HUES48 (cell line): Measurements from ENCODE around the gene S100A4.

Source experiments
- H3K27ac ChIP-seq: one replicate; pipeline ENCODE4 v1.7.0; 2013; ENCODE audit warnings: low read depth, low read length, inconsistent platforms
- H3K27me3 ChIP-seq: 2 replicates; pipeline ENCODE4 v1.6.1; 2013; ENCODE audit warnings: mild to moderate bottlenecking, low read length; ENCODE audit not compliant: control insufficient read depth, insufficient read depth
- H3K36me3 ChIP-seq: 2 replicates; pipeline ENCODE4 v1.6.1; 2013; ENCODE audit warnings: low read length; ENCODE audit not compliant: control insufficient read depth, insufficient read depth
- H3K4me1 ChIP-seq: 2 replicates; pipeline ENCODE4 v1.6.1; 2013; ENCODE audit warnings: mild to moderate bottlenecking, low read length; ENCODE audit not compliant: control insufficient read depth, insufficient read depth
- H3K4me3 ChIP-seq: 2 replicates; pipeline ENCODE4 v1.5.1; 2013; ENCODE audit warnings: mild to moderate bottlenecking, low read depth, low read length
- H3K9ac ChIP-seq: 2 replicates; pipeline ENCODE4 v1.6.1; 2013; ENCODE audit warnings: mild to moderate bottlenecking, low read depth, low read length, moderate library complexity
- H3K9me3 ChIP-seq: 2 replicates; pipeline ENCODE4 v1.6.1; 2013; ENCODE audit warnings: low read length; ENCODE audit not compliant: control insufficient read depth, insufficient read depth

S100A4 gene

DNA sequence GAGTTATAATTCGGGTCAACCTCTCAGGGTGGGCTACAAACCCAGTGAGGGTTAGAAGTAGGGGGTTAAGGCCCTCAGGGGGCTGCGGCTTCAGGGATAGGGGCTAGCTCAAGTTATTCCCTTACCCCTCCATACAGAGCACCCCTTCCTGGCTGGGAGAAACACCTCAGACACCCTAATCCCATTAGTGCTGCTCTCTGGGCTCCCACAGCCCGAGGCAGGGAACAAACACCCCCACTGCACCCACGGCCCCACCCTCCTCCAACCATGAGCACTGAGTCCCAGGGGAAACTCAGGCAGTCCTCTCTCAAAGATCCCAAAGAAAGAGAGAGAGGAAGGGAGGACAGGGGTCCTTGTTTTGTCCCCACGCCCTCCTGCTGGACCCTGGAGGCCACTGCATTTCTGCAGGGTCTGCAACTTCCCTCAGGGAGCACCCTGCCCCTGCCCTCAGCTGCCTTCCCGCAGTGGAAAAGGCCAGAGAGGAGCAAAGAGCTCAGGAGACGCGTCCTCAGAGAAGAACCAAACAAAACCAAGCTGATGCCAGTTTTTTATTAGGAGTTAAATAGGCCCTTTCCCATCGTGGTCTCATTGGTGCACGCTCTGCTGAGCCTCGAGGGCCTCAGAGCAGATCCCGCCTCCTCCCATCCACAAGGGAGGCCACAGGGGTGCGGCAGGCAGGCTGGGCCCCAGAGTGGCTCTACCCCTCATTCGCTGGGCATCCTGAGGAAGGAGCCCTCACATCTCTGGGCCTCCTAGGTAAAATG, 1.4 kb upstream of the S100A4 start:
- peaks cover 30% of the 10 kb centered on the region for H3K4me1 ChIP-seq

DNA sequence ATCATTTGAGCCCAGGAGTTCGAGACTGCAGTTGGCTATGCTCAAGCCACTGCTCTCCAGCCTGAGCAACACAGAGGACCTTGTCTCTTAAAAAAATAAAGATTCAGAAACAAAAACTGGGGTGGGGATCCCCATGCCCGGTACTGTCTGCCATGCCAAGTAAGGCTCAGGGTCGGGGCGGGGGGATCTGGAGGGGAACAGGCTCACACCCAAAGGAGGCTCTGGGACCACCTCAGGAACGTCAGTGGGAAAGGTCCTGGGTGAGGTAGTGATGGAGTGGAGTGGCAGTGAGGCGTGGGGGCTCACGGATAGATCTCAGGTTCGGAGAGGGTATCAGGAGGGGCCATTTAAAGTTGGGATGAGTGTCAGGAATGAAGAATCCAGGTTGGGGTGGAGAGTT, 765 bp upstream of the S100A4 start:
- Histone ChIP-seq H3K27me3 (no peaks in the 10 kb centered on the region), H3K36me3 (no peaks in the 10 kb centered on the region), H3K27ac (no peak overlapping the region), H3K9ac (no peak overlapping the region), H3K4me3 (no peak overlapping the region), H3K4me1 (peaks cover 30% of the 10 kb centered on the region), H3K9me3 (no peaks in the 10 kb centered on the region)

More for the DNA sequence above, 1.4 kb upstream of the S100A4 start:
- no peak overlapping the region for H3K27ac ChIP-seq
- H3K9ac ChIP-seq = no peak overlapping the region
- H3K27me3 ChIP-seq = no peaks in the 10 kb centered on the region
- H3K4me3 ChIP-seq = no peak overlapping the region
- no peaks in the 10 kb centered on the region for H3K9me3 ChIP-seq
- H3K36me3 ChIP-seq = no peaks in the 10 kb centered on the region

DNA sequence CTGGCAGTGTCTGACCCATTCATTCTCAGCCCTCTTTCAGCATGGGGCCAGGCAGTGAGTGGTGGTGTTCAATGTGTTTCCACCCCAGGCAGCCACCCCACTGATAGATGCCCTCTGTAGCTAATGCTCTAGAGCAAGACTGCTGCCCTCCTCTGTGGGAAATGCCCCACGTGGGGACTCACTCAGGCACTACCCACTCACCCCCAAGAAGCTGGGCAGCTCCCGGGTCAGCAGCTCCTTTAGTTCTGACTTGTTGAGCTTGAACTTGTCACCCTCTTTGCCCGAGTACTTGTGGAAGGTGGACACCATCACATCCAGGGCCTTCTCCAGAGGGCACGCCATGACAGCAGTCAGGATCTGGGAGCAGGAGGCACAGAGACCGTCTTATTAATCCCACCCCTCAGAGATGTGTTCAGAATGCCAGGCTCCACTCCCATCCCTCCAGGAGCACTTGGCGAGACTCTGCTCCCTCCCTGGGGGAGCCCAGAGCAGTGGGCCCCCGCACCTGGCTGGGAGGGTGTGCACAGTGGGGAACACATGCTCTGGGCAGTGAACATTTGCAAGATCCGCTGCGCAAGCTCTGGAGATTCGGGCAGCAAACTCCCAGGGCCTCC, 1.0 kb downstream of the S100A4 start:
- H3K36me3 ChIP-seq = no peaks in the 10 kb centered on the region
- no peak overlapping the region for H3K4me3 ChIP-seq
- H3K27ac ChIP-seq = no peak overlapping the region
- H3K9ac ChIP-seq = no peak overlapping the region
- no peaks in the 10 kb centered on the region for H3K27me3 ChIP-seq
- no peaks in the 10 kb centered on the region for H3K9me3 ChIP-seq
- peaks cover 28% of the 10 kb centered on the region for H3K4me1 ChIP-seq

DNA sequence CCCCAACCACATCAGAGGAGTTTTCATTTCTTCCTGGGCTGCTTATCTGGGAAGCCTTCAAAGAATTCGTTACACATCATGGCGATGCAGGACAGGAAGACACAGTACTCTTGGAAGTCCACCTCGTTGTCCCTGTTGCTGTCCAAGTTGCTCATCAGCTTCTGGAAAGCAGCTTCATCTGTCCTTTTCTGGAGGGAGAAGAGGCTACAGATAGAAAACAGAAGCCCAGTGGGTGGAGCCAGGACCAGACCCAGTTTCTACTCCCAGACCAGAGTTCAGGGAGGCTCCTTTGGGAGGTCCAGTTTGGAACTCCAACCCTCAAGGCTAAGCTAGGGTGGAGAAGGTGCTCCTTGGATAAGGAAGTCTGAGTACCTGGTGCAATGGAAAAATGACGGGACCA, 1.9 kb downstream of the S100A4 start:
- no peak overlapping the region for H3K27ac ChIP-seq
- peaks cover 22% of the 10 kb centered on the region for H3K4me1 ChIP-seq

DNA sequence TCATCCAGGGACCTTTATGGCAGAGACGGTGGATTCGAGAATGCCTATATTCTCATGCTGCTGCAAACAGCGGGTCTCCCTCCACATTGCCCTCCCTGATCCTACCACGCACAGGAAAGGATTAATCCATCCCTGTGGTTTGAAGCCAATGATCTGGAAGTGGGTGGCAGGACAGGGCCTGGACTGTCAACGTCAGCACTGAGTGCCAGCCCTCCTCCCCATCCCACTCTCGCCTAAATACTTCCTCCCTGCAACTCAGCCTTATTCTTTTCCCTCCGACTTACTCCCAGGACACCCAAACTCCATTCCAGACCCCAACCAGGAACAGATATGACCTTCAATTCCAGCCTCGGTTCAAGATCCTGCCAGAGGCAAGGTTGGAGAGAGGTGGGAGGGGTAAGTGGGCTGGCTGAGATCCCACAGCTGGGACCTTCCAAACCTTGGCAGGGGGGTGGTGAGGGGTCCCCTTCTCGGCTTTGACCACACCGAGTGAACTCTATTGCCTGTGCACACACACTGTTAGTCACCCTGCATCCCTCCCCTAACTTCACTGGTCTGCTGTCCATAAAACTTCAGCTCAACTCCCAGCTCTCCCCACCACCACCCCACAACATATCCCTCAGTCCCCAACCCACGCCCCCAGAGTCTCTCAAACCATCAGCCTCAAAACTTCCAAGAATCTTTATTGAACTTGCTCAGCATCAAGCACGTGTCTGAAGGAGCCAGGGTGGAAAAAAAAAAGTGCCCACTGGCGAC, 2.5 kb downstream of the S100A4 start:
- H3K9ac ChIP-seq = no peak overlapping the region
- no peaks in the 10 kb centered on the region for H3K9me3 ChIP-seq
- no peak overlapping the region for H3K4me3 ChIP-seq
- H3K36me3 ChIP-seq = no peaks in the 10 kb centered on the region
- no peak overlapping the region for H3K27ac ChIP-seq
- peaks cover 25% of the 10 kb centered on the region for H3K4me1 ChIP-seq
- H3K27me3 ChIP-seq = no peaks in the 10 kb centered on the region

More for the DNA sequence above, 1.9 kb downstream of the S100A4 start:
- Histone ChIP-seq H3K9me3 (no peaks in the 10 kb centered on the region), H3K4me3 (no peak overlapping the region), H3K36me3 (no peaks in the 10 kb centered on the region), H3K27me3 (no peaks in the 10 kb centered on the region), H3K9ac (no peak overlapping the region)

DNA sequence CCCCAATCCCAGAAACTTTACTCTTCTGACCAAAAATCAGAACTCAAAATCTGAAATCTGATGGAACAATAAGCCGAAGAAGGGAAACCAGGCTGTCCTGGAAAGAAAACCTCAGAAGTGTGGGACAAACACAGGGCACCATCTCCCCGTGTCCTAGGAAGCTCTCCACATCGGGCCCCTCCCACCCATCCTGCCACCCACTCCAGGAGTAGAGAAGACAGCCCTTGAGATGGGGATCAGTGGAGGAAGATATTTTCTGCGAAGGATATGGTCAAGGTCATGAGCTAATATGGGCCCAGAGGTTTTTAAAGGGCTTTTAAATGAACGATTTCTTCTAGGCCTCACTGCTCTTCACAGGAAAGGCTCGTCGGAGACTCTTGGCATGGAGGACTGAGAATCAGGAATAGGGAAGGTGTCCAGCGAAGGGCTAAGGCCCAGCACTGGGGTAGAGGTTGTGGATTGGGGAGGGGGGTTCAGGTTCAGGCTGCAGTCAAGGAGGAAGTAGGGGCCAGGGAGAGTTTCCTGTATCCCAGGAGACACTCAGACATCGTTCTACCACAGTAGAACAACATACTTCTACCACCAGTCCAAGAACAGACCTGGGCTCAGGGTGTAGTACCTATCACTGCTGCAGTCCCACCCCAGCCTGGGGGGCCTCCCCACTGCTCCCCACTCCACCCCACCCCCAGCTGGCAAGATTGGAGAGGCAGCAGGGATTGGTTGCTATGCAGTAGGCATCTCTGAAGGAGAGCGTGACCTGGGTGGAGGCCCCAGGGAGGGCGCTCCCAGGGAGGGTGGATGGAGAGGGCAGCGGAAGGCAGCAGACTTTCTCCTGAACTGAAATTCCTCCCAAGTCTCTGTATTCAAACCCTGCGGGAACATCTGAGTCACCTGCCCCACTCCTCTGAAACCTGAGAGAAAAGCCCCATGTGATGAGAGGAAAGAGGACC, 3.7 kb downstream of the S100A4 start:
- H3K36me3 ChIP-seq = no peaks in the 10 kb centered on the region
- no peak overlapping the region for H3K27ac ChIP-seq
- H3K9me3 ChIP-seq = no peaks in the 10 kb centered on the region
- H3K4me1 ChIP-seq = peaks cover 20% of the 10 kb centered on the region
- no peak overlapping the region for H3K9ac ChIP-seq
- no peak overlapping the region for H3K4me3 ChIP-seq
- peaks cover 1% of the 10 kb centered on the region; the same call in 1 of the 2 replicates for H3K27me3 ChIP-seq

DNA sequence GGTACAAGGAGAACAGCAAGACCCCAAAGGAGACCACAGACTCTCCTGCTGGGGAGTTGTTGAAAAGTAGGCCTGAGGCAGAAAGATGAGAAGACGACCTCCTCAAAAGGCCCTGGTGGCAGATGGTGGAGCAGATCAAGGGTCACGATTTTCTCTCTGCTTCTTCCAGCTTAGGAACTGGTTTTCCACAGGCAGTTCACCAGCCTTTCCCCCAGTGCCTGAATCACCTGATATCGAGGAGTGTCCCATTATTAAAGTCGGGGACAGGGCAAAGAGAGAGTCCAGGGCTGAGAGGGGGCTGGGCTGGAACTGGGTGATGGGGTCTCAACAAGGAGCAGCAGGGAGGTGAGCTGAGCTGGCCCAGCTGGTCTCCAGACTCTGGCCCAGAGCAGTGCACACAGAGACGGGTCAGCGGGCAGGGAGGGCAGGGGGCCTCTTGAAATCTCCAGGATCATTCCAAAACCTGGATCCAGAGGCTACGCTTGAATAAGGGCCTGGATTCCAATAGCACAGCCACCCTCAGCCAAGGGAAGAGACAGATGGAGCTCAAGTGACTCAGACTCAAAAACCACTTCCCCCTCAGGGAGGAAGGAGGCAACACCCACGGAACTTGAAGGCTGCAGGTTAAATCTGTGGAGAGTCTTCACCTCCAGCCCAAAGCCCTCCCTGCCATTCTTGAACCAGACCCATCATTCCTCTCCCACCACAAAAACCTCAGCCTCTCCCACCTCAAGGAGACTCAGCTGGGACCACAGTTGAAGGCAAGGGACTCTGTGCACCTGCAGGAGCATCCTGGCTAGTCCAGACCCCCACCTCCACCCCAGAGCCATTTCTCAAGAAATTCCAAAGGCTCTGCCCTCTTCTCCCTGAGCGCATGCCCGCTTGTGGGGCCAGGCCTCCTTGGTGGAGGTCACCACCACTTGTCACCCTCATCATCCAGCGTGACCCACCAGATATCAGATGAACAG, 4.9 kb downstream of the S100A4 start, which contains the start of gene S100A5:
TSS of gene S100A5 (minus strand) at position 541 of the 968 bp plus-strand sequence. CDS start 743 bp downstream, outside the sequence.
- Histone ChIP-seq H3K9me3 (no peaks in the 10 kb centered on the region), H3K4me1 (peaks cover 25% of the 10 kb centered on the region), H3K27me3 (peaks cover 12% of the 10 kb centered on the region), H3K4me3 (no peak within 1 kb of the TSS), H3K27ac (no peak within 1 kb of the TSS), H3K9ac (no peak within 1 kb of the TSS), H3K36me3 (no peaks in the 10 kb centered on the region)

DNA sequence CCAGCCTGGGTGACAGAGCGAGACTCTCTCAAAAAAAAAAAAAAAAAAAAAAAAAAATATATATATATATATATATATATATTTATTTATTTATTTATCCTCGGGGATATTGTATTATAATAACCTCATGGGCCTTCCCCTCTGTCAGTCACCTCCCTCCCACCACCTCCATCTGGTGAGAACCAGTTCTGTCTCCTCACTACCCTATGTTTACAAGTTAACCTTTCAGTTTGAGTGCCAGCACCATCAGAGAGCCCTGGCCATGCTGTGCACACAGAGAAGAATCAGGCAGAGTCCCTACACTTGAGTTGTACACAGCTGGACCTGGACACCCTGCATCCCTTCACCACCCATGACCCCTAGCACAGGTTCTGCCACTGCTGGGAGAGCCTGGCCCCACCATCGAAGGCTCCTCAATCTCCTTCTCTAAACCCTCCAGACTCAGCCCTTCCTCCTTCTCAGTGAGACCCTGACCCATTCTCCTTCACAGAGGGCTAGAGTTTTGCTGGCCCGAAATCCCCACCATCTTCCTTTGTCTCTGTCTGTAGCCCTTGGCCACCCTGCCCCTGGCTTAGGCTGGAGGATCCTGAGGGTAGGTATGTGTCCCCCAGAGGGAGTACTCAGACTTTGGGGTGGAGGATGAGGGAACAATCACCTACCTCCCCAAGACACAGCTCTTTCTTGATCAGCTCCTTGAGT, 6.1 kb downstream of the S100A4 start:
- H3K36me3 ChIP-seq = no peaks in the 10 kb centered on the region
- H3K9me3 ChIP-seq = no peaks in the 10 kb centered on the region
- H3K27me3 ChIP-seq = peaks cover 24% of the 10 kb centered on the region
- H3K4me1 ChIP-seq = peaks cover 15% of the 10 kb centered on the region
- no peak overlapping the region for H3K27ac ChIP-seq
- H3K4me3 ChIP-seq = no peak overlapping the region
- no peak overlapping the region for H3K9ac ChIP-seq

DNA sequence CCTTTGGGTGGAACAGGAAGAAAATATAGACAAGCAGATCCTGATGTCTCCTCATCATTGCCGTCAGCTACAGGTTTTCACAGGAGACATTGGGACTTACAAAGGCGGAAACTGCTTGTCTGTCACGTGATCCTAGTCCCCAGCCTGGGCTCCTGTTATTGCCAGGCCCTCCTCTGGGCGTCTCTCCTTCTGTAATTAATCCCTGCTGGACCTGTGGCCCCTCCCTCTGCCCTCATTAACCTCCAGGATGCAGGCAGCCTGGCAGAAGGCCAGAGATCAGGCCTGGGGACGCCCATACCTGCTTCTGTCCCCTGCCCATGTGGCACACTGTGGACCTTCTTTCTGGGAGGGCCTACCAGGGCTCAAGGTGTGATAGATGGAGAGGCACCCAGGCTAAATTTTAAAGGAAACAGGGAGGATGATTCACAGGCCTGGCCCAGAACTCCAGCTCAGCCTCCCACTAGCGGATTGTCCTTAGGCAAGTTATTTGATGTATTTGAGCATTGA, 7.2 kb downstream of the S100A4 start:
- no peak overlapping the region for H3K9ac ChIP-seq
- no peaks in the 10 kb centered on the region for H3K36me3 ChIP-seq
- H3K27me3 ChIP-seq = peaks cover 35% of the 10 kb centered on the region
- H3K27ac ChIP-seq = no peak overlapping the region
- peaks cover 18% of the 10 kb centered on the region for H3K4me1 ChIP-seq
- H3K9me3 ChIP-seq = no peaks in the 10 kb centered on the region
- no peak overlapping the region for H3K4me3 ChIP-seq
